ENCODE results near the gene C16orf95.

DNA sequence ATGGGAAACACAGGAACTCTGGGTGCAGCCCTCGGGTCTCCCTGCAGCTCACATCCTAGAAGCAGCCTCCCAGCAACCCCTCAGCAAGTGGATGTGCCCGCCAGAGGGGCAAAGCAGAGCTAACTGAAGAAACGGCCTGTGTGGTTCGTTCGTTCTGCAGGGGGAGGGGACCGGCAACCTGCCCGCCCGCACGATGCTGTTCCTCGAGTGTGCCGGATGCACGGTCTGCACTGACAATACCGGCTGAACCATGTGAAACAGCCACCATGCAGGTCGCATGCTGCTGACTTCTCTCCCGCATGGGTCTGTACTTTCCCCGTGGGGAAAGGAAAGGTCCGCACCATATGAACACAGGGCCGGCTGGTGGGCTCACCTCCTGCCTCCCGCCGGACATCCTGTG is 25.3 kb upstream of the C16orf95 start:
- TF ChIP-seq GATA3 (IDR thresholded peaks at IDR 0.05; ENCODE audit: low read depth, low read length) (no peak), GATA2 (IDR thresholded peaks at IDR 0.05; ENCODE audit: low read depth, low read length) (no peak)
